KMS-11 (cell line): ENCODE data around the gene PTPDC1.
"Not testable (repeated sequence)": the region's sequence is repeated elsewhere in the genome, so short reads cannot be mapped to it uniquely, and the experiment has no call there.

Source experiments
- H2AFZ ChIP-seq: fragments of 200-600 bp; sonication (generic); 2 replicates; pipeline ENCODE4 v1.6.1; 2016; ENCODE audit warnings: antibody characterized with exemption, mixed run types, low read depth
- H3K27ac ChIP-seq: fragments of 200-600 bp; sonication (generic); 2 replicates; pipeline ENCODE4 v1.6.1; 2016; ENCODE audit warnings: mild to moderate bottlenecking, mixed run types
- H3K27me3 ChIP-seq: fragments of 200-600 bp; sonication (generic); 2 replicates; pipeline ENCODE4 v1.6.1; 2017; ENCODE audit warnings: mild to moderate bottlenecking, low read depth, mixed run types, moderate library complexity; ENCODE audit not compliant: insufficient read depth
- H3K36me3 ChIP-seq: fragments of 200-600 bp; sonication (generic); 2 replicates; pipeline ENCODE4 v1.6.1; 2017; ENCODE audit warnings: mild to moderate bottlenecking, mixed run types; ENCODE audit not compliant: insufficient read depth
- H3K4me1 ChIP-seq: fragments of 200-600 bp; sonication (generic); 2 replicates; pipeline ENCODE4 v1.6.1; 2016; ENCODE audit warnings: mild to moderate bottlenecking, low read depth, mixed run types; ENCODE audit not compliant: poor library complexity, severe bottlenecking
- H3K4me2 ChIP-seq: fragments of 200-600 bp; sonication (generic); 2 replicates; pipeline ENCODE4 v1.7.0; 2016; ENCODE audit warnings: mild to moderate bottlenecking, mixed run types
- H3K4me3 ChIP-seq: fragments of 200-600 bp; sonication (generic); IDR thresholded peaks from 2 replicates; pipeline ENCODE4 v1.6.1; 2017; ENCODE audit warnings: low read depth, low read length, mixed read lengths; ENCODE audit not compliant: insufficient read depth
- H3K79me2 ChIP-seq: fragments of 200-600 bp; sonication (generic); 2 replicates; pipeline ENCODE4 v1.6.1; 2016; ENCODE audit warnings: low read depth, mixed run types; ENCODE audit not compliant: insufficient read depth
- H3K9ac ChIP-seq: fragments of 200-600 bp; sonication (generic); 2 replicates; pipeline ENCODE4 v1.6.1; 2016; ENCODE audit warnings: mild to moderate bottlenecking, mixed run types
- H4K20me1 ChIP-seq: fragments of 200-600 bp; sonication (generic); 2 replicates; pipeline ENCODE4 v1.6.1; 2016; ENCODE audit warnings: mild to moderate bottlenecking, mixed run types; ENCODE audit not compliant: insufficient read depth
- CTCF ChIP-seq: fragments of 200-600 bp; sonication (generic); conservative IDR thresholded peaks from 2 replicates; pipeline ENCODE4 v1.6.1; 2017; ENCODE audit warnings: low read depth, mild to moderate bottlenecking, antibody characterized with exemption, low read length, moderate library complexity, mixed read lengths

Gene PTPDC1

GRCh38 chr9:94111446-94111845 is 27.2 kb downstream of the PTPDC1 start:
- Histone ChIP-seq H3K4me2 (no peak overlapping the region), H3K79me2 (no peaks in the 10 kb centered on the region), H3K9ac (no peak overlapping the region), H3K4me1 (no peaks in the 10 kb centered on the region), H2AFZ (no peak overlapping the region), H3K36me3 (no peaks in the 10 kb centered on the region), H3K27ac (no peak overlapping the region), H3K4me3 (no peak overlapping the region), H3K27me3 (no peaks in the 10 kb centered on the region), H4K20me1 (no peaks in the 10 kb centered on the region)
- TF ChIP-seq CTCF: no peak

- Histone ChIP-seq H3K79me2 (no peaks in the 10 kb centered on the region), H3K4me1 (no peaks in the 10 kb centered on the region), H4K20me1 (no peaks in the 10 kb centered on the region), H3K9ac (no peak overlapping the region), H3K4me2 (no peak overlapping the region), H3K36me3 (no peaks in the 10 kb centered on the region), H3K27ac (no peak overlapping the region), H3K4me3 (no peak overlapping the region), H3K27me3 (no peaks in the 10 kb centered on the region), H2AFZ (no peak overlapping the region)
- no peak for TF ChIP-seq CTCF
Measured at GRCh38 chr9:94112716-94113465, 28.6 kb downstream of the PTPDC1 start.

GRCh38 chr9:94120088-94120487 is 35.8 kb downstream of the PTPDC1 start:
- H3K4me2 ChIP-seq, H3K4me1 ChIP-seq, H3K9ac ChIP-seq, H3K27me3 ChIP-seq, H2AFZ ChIP-seq, H3K4me3 ChIP-seq, H3K79me2 ChIP-seq, H3K36me3 ChIP-seq, H4K20me1 ChIP-seq, H3K27ac ChIP-seq: not testable (repeated sequence)

- H3K27me3 ChIP-seq: no peaks in the 10 kb centered on the region
- no peaks in the 10 kb centered on the region for H3K79me2 ChIP-seq
- TF ChIP-seq CTCF: no peak
- H3K36me3 ChIP-seq: no peaks in the 10 kb centered on the region
- H3K4me2 ChIP-seq: no peak overlapping the region
- H2AFZ ChIP-seq: no peak overlapping the region
- H3K4me3 ChIP-seq: no peak overlapping the region
- H3K27ac ChIP-seq: no peak overlapping the region
- H3K9ac ChIP-seq: no peak overlapping the region
- H4K20me1 ChIP-seq: no peaks in the 10 kb centered on the region
- no peaks in the 10 kb centered on the region for H3K4me1 ChIP-seq
Measured at GRCh38 chr9:94120854-94121376, 36.7 kb downstream of the PTPDC1 start.

GRCh38 chr9:94126844-94127243 is 42.6 kb downstream of the PTPDC1 start:
- Histone ChIP-seq H4K20me1 (no peaks in the 10 kb centered on the region), H3K4me1 (no peaks in the 10 kb centered on the region), H3K4me2 (no peak overlapping the region), H2AFZ (no peak overlapping the region), H3K4me3 (no peak overlapping the region), H3K79me2 (no peaks in the 10 kb centered on the region), H3K9ac (no peak overlapping the region), H3K27ac (no peak overlapping the region), H3K27me3 (no peaks in the 10 kb centered on the region), H3K36me3 (no peaks in the 10 kb centered on the region)
- no peak for TF ChIP-seq CTCF
